Measurements from ENCODE around the gene CETN2.

- TF ChIP-seq POLR2A (IDR thresholded peaks at IDR 0.05) (no peak), CTCF (IDR thresholded peaks at IDR 0.05) (no peak)
These were observed 10.8 kb downstream of the CETN2 start for GRCh38 chrX:152819732-152820131.

Data from right lobe of liver (tissue), 4 donors.